ENCODE results near the gene PHF3. TPM values are rescaled to one million over a fixed set of nuclear protein-coding genes. Genes with fewer than 3 reads are reported as not detected.

The PHF3 gene
- total and polyA plus RNA-seq, 2 donors: 18.5 to 66.6 TPM

- 74% methylated on average over 6 of the region's 6 CpGs for WGBS
- H3K36me3 ChIP-seq (ENCODE audit: control insufficient read depth in 2 of 2, insufficient read depth in 2 of 2, low read length in 1 of 2): no peaks in the 10 kb centered on the region
- no peaks in the 10 kb centered on the region for H3K27me3 ChIP-seq (ENCODE audit: control insufficient read depth in 2 of 2, insufficient read depth in 1 of 2, low read length in 1 of 2)
- H3K4me3 ChIP-seq (ENCODE audit: low read length in 2 of 2): no peak overlapping the region
- peak in 1 of 9 donors; percentile 8 for DNase-seq (ENCODE audit: low read depth in 6 of 9, low spot score in 9 of 9)
- H3K27ac ChIP-seq (ENCODE audit: low read depth in 1 of 2, low read length in 1 of 2): no peak overlapping the region
- H3K4me1 ChIP-seq (ENCODE audit: control insufficient read depth in 2 of 2, insufficient read depth in 2 of 2, low read length in 2 of 2): peaks cover 0 to 9% of the 10 kb centered on the region in 2 donors
- H3K9me3 ChIP-seq (ENCODE audit: control insufficient read depth in 2 of 2, insufficient read depth in 1 of 2, low read length in 1 of 2): no peaks in the 10 kb centered on the region
Observed at GRCh38 chr6:63600136-63600535, 35.5 kb upstream of the PHF3 start.

- WGBS: 94% methylated on average over 1 of the region's 1 CpG
- Histone ChIP-seq H3K4me1 (ENCODE audit: control insufficient read depth in 2 of 2, insufficient read depth in 2 of 2, low read length in 2 of 2) (no peaks in the 10 kb centered on the region), H3K4me3 (ENCODE audit: low read length in 2 of 2) (no peak overlapping the region), H3K36me3 (ENCODE audit: control insufficient read depth in 2 of 2, insufficient read depth in 2 of 2, low read length in 1 of 2) (no peaks in the 10 kb centered on the region), H3K9me3 (ENCODE audit: control insufficient read depth in 2 of 2, insufficient read depth in 1 of 2, low read length in 1 of 2) (no peaks in the 10 kb centered on the region), H3K27me3 (ENCODE audit: control insufficient read depth in 2 of 2, insufficient read depth in 1 of 2, low read length in 1 of 2) (no peaks in the 10 kb centered on the region), H3K27ac (ENCODE audit: low read depth in 1 of 2, low read length in 1 of 2) (no peak overlapping the region)
- no peak for DNase-seq (ENCODE audit: low read depth in 6 of 9, low spot score in 9 of 9)
Observed at GRCh38 chr6:63609231-63609630, 26.4 kb upstream of the PHF3 start.

GRCh38 chr6:63610944-63611343, 24.7 kb upstream of the PHF3 start:
- 85% methylated on average over 1 of the region's 1 CpG for WGBS
- Histone ChIP-seq H3K9me3 (ENCODE audit: control insufficient read depth in 2 of 2, insufficient read depth in 1 of 2, low read length in 1 of 2) (no peaks in the 10 kb centered on the region), H3K4me1 (ENCODE audit: control insufficient read depth in 2 of 2, insufficient read depth in 2 of 2, low read length in 2 of 2) (no peaks in the 10 kb centered on the region), H3K4me3 (ENCODE audit: low read length in 2 of 2) (no peak overlapping the region), H3K36me3 (ENCODE audit: control insufficient read depth in 2 of 2, insufficient read depth in 2 of 2, low read length in 1 of 2) (no peaks in the 10 kb centered on the region), H3K27me3 (ENCODE audit: control insufficient read depth in 2 of 2, insufficient read depth in 1 of 2, low read length in 1 of 2) (no peaks in the 10 kb centered on the region), H3K27ac (ENCODE audit: low read depth in 1 of 2, low read length in 1 of 2) (no peak overlapping the region)
- no peak for DNase-seq (ENCODE audit: low read depth in 6 of 9, low spot score in 9 of 9)

- no peaks in the 10 kb centered on the region for H3K27me3 ChIP-seq (ENCODE audit: control insufficient read depth in 2 of 2, insufficient read depth in 1 of 2, low read length in 1 of 2)
- H3K27ac ChIP-seq (ENCODE audit: low read depth in 1 of 2, low read length in 1 of 2): no peak overlapping the region
- H3K36me3 ChIP-seq (ENCODE audit: control insufficient read depth in 2 of 2, insufficient read depth in 2 of 2, low read length in 1 of 2): no peaks in the 10 kb centered on the region
- no peaks in the 10 kb centered on the region for H3K9me3 ChIP-seq (ENCODE audit: control insufficient read depth in 2 of 2, insufficient read depth in 1 of 2, low read length in 1 of 2)
- H3K4me3 ChIP-seq (ENCODE audit: low read length in 2 of 2): no peak overlapping the region
- no peaks in the 10 kb centered on the region for H3K4me1 ChIP-seq (ENCODE audit: control insufficient read depth in 2 of 2, insufficient read depth in 2 of 2, low read length in 2 of 2)
- DNase-seq (ENCODE audit: low read depth in 6 of 9, low spot score in 9 of 9): no peak
- 98% methylated on average over 1 of the region's 1 CpG for WGBS
Observed at GRCh38 chr6:63611560-63611959, 24.0 kb upstream of the PHF3 start.

GRCh38 chr6:63615590-63615989, 20.0 kb upstream of the PHF3 start:
- no peaks in the 10 kb centered on the region for H3K27me3 ChIP-seq (ENCODE audit: control insufficient read depth in 2 of 2, insufficient read depth in 1 of 2, low read length in 1 of 2)
- no peaks in the 10 kb centered on the region for H3K4me1 ChIP-seq (ENCODE audit: control insufficient read depth in 2 of 2, insufficient read depth in 2 of 2, low read length in 2 of 2)
- H3K27ac ChIP-seq (ENCODE audit: low read depth in 1 of 2, low read length in 1 of 2): no peak overlapping the region
- no peak overlapping the region for H3K4me3 ChIP-seq (ENCODE audit: low read length in 2 of 2)
- no peaks in the 10 kb centered on the region for H3K36me3 ChIP-seq (ENCODE audit: control insufficient read depth in 2 of 2, insufficient read depth in 2 of 2, low read length in 1 of 2)
- DNase-seq (ENCODE audit: low read depth in 6 of 9, low spot score in 9 of 9): no peak
- H3K9me3 ChIP-seq (ENCODE audit: control insufficient read depth in 2 of 2, insufficient read depth in 1 of 2, low read length in 1 of 2): no peaks in the 10 kb centered on the region
- WGBS: 92% methylated on average over 1 of the region's 1 CpG

GRCh38 chr6:63624091-63624490, 11.5 kb upstream of the PHF3 start:
- 98% methylated on average over 2 of the region's 2 CpGs for WGBS
- H3K27ac ChIP-seq (ENCODE audit: low read depth in 1 of 2, low read length in 1 of 2): no peak overlapping the region
- no peaks in the 10 kb centered on the region for H3K27me3 ChIP-seq (ENCODE audit: control insufficient read depth in 2 of 2, insufficient read depth in 1 of 2, low read length in 1 of 2)
- no peak overlapping the region for H3K4me3 ChIP-seq (ENCODE audit: low read length in 2 of 2)
- no peaks in the 10 kb centered on the region for H3K9me3 ChIP-seq (ENCODE audit: control insufficient read depth in 2 of 2, insufficient read depth in 1 of 2, low read length in 1 of 2)
- no peak for DNase-seq (ENCODE audit: low read depth in 6 of 9, low spot score in 9 of 9)
- no peaks in the 10 kb centered on the region for H3K4me1 ChIP-seq (ENCODE audit: control insufficient read depth in 2 of 2, insufficient read depth in 2 of 2, low read length in 2 of 2)
- H3K36me3 ChIP-seq (ENCODE audit: control insufficient read depth in 2 of 2, insufficient read depth in 2 of 2, low read length in 1 of 2): no peaks in the 10 kb centered on the region

GRCh38 chr6:63630466-63630865, 5.1 kb upstream of the PHF3 start:
- no peaks in the 10 kb centered on the region for H3K27me3 ChIP-seq (ENCODE audit: control insufficient read depth in 2 of 2, insufficient read depth in 1 of 2, low read length in 1 of 2)
- H3K9me3 ChIP-seq (ENCODE audit: control insufficient read depth in 2 of 2, insufficient read depth in 1 of 2, low read length in 1 of 2): no peaks in the 10 kb centered on the region
- no peak overlapping the region for H3K4me3 ChIP-seq (ENCODE audit: low read length in 2 of 2)
- H3K36me3 ChIP-seq (ENCODE audit: control insufficient read depth in 2 of 2, insufficient read depth in 2 of 2, low read length in 1 of 2): no peaks in the 10 kb centered on the region
- WGBS: 99% methylated on average over 1 of the region's 1 CpG
- peaks cover 0 to 4% of the 10 kb centered on the region in 2 donors for H3K4me1 ChIP-seq (ENCODE audit: control insufficient read depth in 2 of 2, insufficient read depth in 2 of 2, low read length in 2 of 2)
- DNase-seq (ENCODE audit: low read depth in 6 of 9, low spot score in 9 of 9): no peak
- H3K27ac ChIP-seq (ENCODE audit: low read depth in 1 of 2, low read length in 1 of 2): no peak overlapping the region

- DNase-seq (ENCODE audit: low read depth in 6 of 9, low spot score in 9 of 9): peak in 1 of 9 donors; percentile 18
- no peaks in the 10 kb centered on the region for H3K36me3 ChIP-seq (ENCODE audit: control insufficient read depth in 2 of 2, insufficient read depth in 2 of 2, low read length in 1 of 2)
- no peaks in the 10 kb centered on the region for H3K27me3 ChIP-seq (ENCODE audit: control insufficient read depth in 2 of 2, insufficient read depth in 1 of 2, low read length in 1 of 2)
- H3K4me3 ChIP-seq (ENCODE audit: low read length in 2 of 2): peak overlapping the region in 1 of 2 donors; percentile 69
- no peaks in the 10 kb centered on the region for H3K9me3 ChIP-seq (ENCODE audit: control insufficient read depth in 2 of 2, insufficient read depth in 1 of 2, low read length in 1 of 2)
- H3K27ac ChIP-seq (ENCODE audit: low read depth in 1 of 2, low read length in 1 of 2): no peak overlapping the region
- 46% methylated on average over 2 of the region's 2 CpGs for WGBS
- peaks cover 0 to 4% of the 10 kb centered on the region in 2 donors for H3K4me1 ChIP-seq (ENCODE audit: control insufficient read depth in 2 of 2, insufficient read depth in 2 of 2, low read length in 2 of 2)
Observed at GRCh38 chr6:63634630-63635029, 972 bp upstream of the PHF3 start.

- Histone ChIP-seq H3K4me3 (ENCODE audit: low read length in 2 of 2) (peak overlapping the region; percentile 38 to 69), H3K4me1 (ENCODE audit: control insufficient read depth in 2 of 2, insufficient read depth in 2 of 2, low read length in 2 of 2) (peaks cover 0 to 4% of the 10 kb centered on the region in 2 donors), H3K27me3 (ENCODE audit: control insufficient read depth in 2 of 2, insufficient read depth in 1 of 2, low read length in 1 of 2) (no peaks in the 10 kb centered on the region), H3K9me3 (ENCODE audit: control insufficient read depth in 2 of 2, insufficient read depth in 1 of 2, low read length in 1 of 2) (no peaks in the 10 kb centered on the region), H3K27ac (ENCODE audit: low read depth in 1 of 2, low read length in 1 of 2) (peak overlapping the region; percentile 56 to 81), H3K36me3 (ENCODE audit: control insufficient read depth in 2 of 2, insufficient read depth in 2 of 2, low read length in 1 of 2) (no peaks in the 10 kb centered on the region)
- WGBS: 4% methylated on average over 5 of the region's 5 CpGs
- peak in 2 of 9 donors; percentile 2 to 52 for DNase-seq (ENCODE audit: low read depth in 6 of 9, low spot score in 9 of 9)
Observed at GRCh38 chr6:63635215-63635587, 401 bp upstream of the PHF3 start.
